Measurements from ENCODE around the gene DNAI7. TPM values are rescaled to one million over a fixed set of nuclear protein-coding genes. Genes with fewer than 3 reads are reported as not detected.

DNAI7 gene
- total RNA-seq, 1 donor = 0.36 TPM

GRCh38 chr12:25146686-25147085, 48.3 kb downstream of the DNAI7 start:
- Histone ChIP-seq H3K27me3 (ENCODE audit: insufficient read depth, low read length) (no peaks in the 10 kb centered on the region), H3K9me3 (ENCODE audit: low read depth, low read length) (no peaks in the 10 kb centered on the region), H3K4me2 (ENCODE audit: insufficient read depth, low read length) (no peak overlapping the region), H3K27ac (ENCODE audit: low read depth, low read length) (no peak overlapping the region), H3K4me3 (ENCODE audit: insufficient read depth, low read length) (no peak overlapping the region), H3K79me2 (ENCODE audit: insufficient read depth, low read length) (no peaks in the 10 kb centered on the region), H2AFZ (ENCODE audit: low read length) (no peak overlapping the region), H3K4me1 (ENCODE audit: insufficient read depth, low read length) (peaks cover 1% of the 10 kb centered on the region), H4K20me1 (ENCODE audit: insufficient read depth, low read length) (no peaks in the 10 kb centered on the region), H3K36me3 (ENCODE audit: insufficient read depth, low read length) (no peaks in the 10 kb centered on the region)
- no peak for TF ChIP-seq CTCF (IDR thresholded peaks at IDR 0.05; ENCODE audit: extremely low read depth, low read depth, low read length)
- no peak for DNase-seq (ENCODE audit: insufficient read length, low spot score, missing footprints)

- TF ChIP-seq CTCF (IDR thresholded peaks at IDR 0.05; ENCODE audit: extremely low read depth, low read depth, low read length) = no peak
- Histone ChIP-seq H3K4me2 (ENCODE audit: insufficient read depth, low read length) (no peak overlapping the region), H3K9me3 (ENCODE audit: low read depth, low read length) (no peaks in the 10 kb centered on the region), H3K27me3 (ENCODE audit: insufficient read depth, low read length) (no peaks in the 10 kb centered on the region), H4K20me1 (ENCODE audit: insufficient read depth, low read length) (no peaks in the 10 kb centered on the region), H2AFZ (ENCODE audit: low read length) (no peak overlapping the region), H3K79me2 (ENCODE audit: insufficient read depth, low read length) (no peaks in the 10 kb centered on the region), H3K4me3 (ENCODE audit: insufficient read depth, low read length) (no peak overlapping the region), H3K27ac (ENCODE audit: low read depth, low read length) (no peak overlapping the region), H3K36me3 (ENCODE audit: insufficient read depth, low read length) (no peaks in the 10 kb centered on the region), H3K4me1 (ENCODE audit: insufficient read depth, low read length) (no peaks in the 10 kb centered on the region)
- no peak for DNase-seq (ENCODE audit: insufficient read length, low spot score, missing footprints)
Observed at GRCh38 chr12:25135531-25136154, 59.3 kb downstream of the DNAI7 start.

- Histone ChIP-seq H3K36me3 (ENCODE audit: insufficient read depth, low read length) (no peaks in the 10 kb centered on the region), H3K4me1 (ENCODE audit: insufficient read depth, low read length) (no peaks in the 10 kb centered on the region), H3K4me3 (ENCODE audit: insufficient read depth, low read length) (no peak overlapping the region), H3K27me3 (ENCODE audit: insufficient read depth, low read length) (no peaks in the 10 kb centered on the region), H3K9me3 (ENCODE audit: low read depth, low read length) (no peaks in the 10 kb centered on the region), H3K27ac (ENCODE audit: low read depth, low read length) (no peak overlapping the region), H2AFZ (ENCODE audit: low read length) (no peak overlapping the region), H4K20me1 (ENCODE audit: insufficient read depth, low read length) (no peaks in the 10 kb centered on the region), H3K4me2 (ENCODE audit: insufficient read depth, low read length) (no peak overlapping the region), H3K79me2 (ENCODE audit: insufficient read depth, low read length) (no peaks in the 10 kb centered on the region)
- no peak for TF ChIP-seq CTCF (IDR thresholded peaks at IDR 0.05; ENCODE audit: extremely low read depth, low read depth, low read length)
- DNase-seq (ENCODE audit: insufficient read length, low spot score, missing footprints) = no peak
Observed at GRCh38 chr12:25131270-25131669, 63.7 kb downstream of the DNAI7 start.

- Histone ChIP-seq H4K20me1 (ENCODE audit: insufficient read depth, low read length) (no peaks in the 10 kb centered on the region), H3K9me3 (ENCODE audit: low read depth, low read length) (no peaks in the 10 kb centered on the region), H3K36me3 (ENCODE audit: insufficient read depth, low read length) (no peaks in the 10 kb centered on the region), H3K4me3 (ENCODE audit: insufficient read depth, low read length) (no peak overlapping the region), H3K27me3 (ENCODE audit: insufficient read depth, low read length) (no peaks in the 10 kb centered on the region), H3K27ac (ENCODE audit: low read depth, low read length) (no peak overlapping the region), H3K4me1 (ENCODE audit: insufficient read depth, low read length) (no peaks in the 10 kb centered on the region), H2AFZ (ENCODE audit: low read length) (no peak overlapping the region), H3K79me2 (ENCODE audit: insufficient read depth, low read length) (no peaks in the 10 kb centered on the region), H3K4me2 (ENCODE audit: insufficient read depth, low read length) (no peak overlapping the region)
- DNase-seq (ENCODE audit: insufficient read length, low spot score, missing footprints) = no peak
- peak; percentile 63 for TF ChIP-seq CTCF (IDR thresholded peaks at IDR 0.05; ENCODE audit: extremely low read depth, low read depth, low read length)
Observed at GRCh38 chr12:25130741-25131188, 64.2 kb downstream of the DNAI7 start.

Measured in osteoblast (primary cell).